DND-41 (cell line): Measurements from ENCODE around the gene CLASRP.

ENCODE experiments used
- ATAC-seq: fragments of 200-7000 bp; cut with Tn5 transposase; 3 replicates; pipeline ENCODE4 v1.9.1; 2021; ENCODE audit warnings: low read depth; ENCODE audit not compliant: insufficient read depth
- DNase-seq: peaks from one replicate; pipeline ENCODE4 v3.0.0-alpha.2; 2020
- H2AFZ ChIP-seq: 2 replicates; pipeline ENCODE4 v1.6.0; 2012; ENCODE audit warnings: low read depth, low read length
- H3K27ac ChIP-seq: 2 replicates; pipeline ENCODE4 v1.5.1; 2012; ENCODE audit warnings: low read length, inconsistent platforms
- H3K27me3 ChIP-seq: fragments of 200-600 bp; sonication (generic); 2 replicates; pipeline ENCODE4 v1.6.0; 2012; ENCODE audit warnings: low read length, mild to moderate bottlenecking, inconsistent platforms; ENCODE audit not compliant: insufficient read depth, poor library complexity
- H3K36me3 ChIP-seq: 2 replicates; pipeline ENCODE4 v1.5.1; 2012; ENCODE audit warnings: low read length, inconsistent platforms; ENCODE audit not compliant: insufficient read depth
- H3K4me1 ChIP-seq: 2 replicates; pipeline ENCODE4 v1.5.1; 2012; ENCODE audit warnings: mild to moderate bottlenecking, low read length; ENCODE audit not compliant: insufficient read depth
- H3K4me2 ChIP-seq: 2 replicates; pipeline ENCODE4 v1.6.0; 2012; ENCODE audit warnings: mild to moderate bottlenecking, moderate library complexity, low read length, inconsistent platforms; ENCODE audit not compliant: insufficient read depth
- H3K4me3 ChIP-seq, 2 experiments: fragments of 200-600 bp in 1 of 2; shearing (Covaris generic) in 1 of 2; 2 replicates each; pipeline ENCODE4 v1.5.1; 2012 to 2016; ENCODE audit warnings: inconsistent platforms in 2 of 2, low read length in 2 of 2, mild to moderate bottlenecking in 2 of 2, low read depth in 1 of 2, moderate library complexity in 1 of 2
- H3K79me2 ChIP-seq: 2 replicates; pipeline ENCODE4 v1.6.0; 2012; ENCODE audit warnings: low read length, inconsistent platforms; ENCODE audit not compliant: insufficient read depth
- H3K9ac ChIP-seq: 2 replicates; pipeline ENCODE4 v1.6.0; 2012; ENCODE audit warnings: low read depth, mild to moderate bottlenecking, inconsistent platforms, low read length, moderate library complexity
- H3K9me3 ChIP-seq: 2 replicates; pipeline ENCODE4 v1.5.1; 2012; ENCODE audit warnings: low read length, moderate library complexity, mild to moderate bottlenecking, inconsistent platforms; ENCODE audit not compliant: insufficient read depth, severe bottlenecking
- H4K20me1 ChIP-seq: 2 replicates; pipeline ENCODE4 v1.6.0; 2012; ENCODE audit warnings: low read length; ENCODE audit not compliant: insufficient read depth
- EZH2 ChIP-seq: IDR thresholded peaks from 3 replicates; pipeline ENCODE4 v1.6.1; 2012; ENCODE audit warnings: borderline replicate concordance, low read depth, mild to moderate bottlenecking, moderate library complexity, low read length, inconsistent platforms; ENCODE audit not compliant: severe bottlenecking
- TF ChIP-seq, protein P1 (sequence below): IDR thresholded peaks from 2 replicates; pipeline ENCODE4 v1.5.1; 2012; ENCODE audit warnings: borderline replicate concordance, low read length, moderate library complexity, mild to moderate bottlenecking; ENCODE audit not compliant: poor library complexity, severe bottlenecking; ENCODE audit errors: extremely low read depth

Gene CLASRP

GRCh38 chr19:45003485-45003884 is 35.4 kb upstream of the CLASRP start:
- no peak for ATAC-seq
- peaks cover 20% of the 10 kb centered on the region for H3K4me1 ChIP-seq
- no peaks in the 10 kb centered on the region for H3K9me3 ChIP-seq
- no peak overlapping the region for H3K4me2 ChIP-seq
- peaks cover 8% of the 10 kb centered on the region; the same call in 1 of the 2 replicates for H4K20me1 ChIP-seq
- no peak overlapping the region for H2AFZ ChIP-seq
- no peak overlapping the region for H3K9ac ChIP-seq
- no peak for TF ChIP-seq EZH2
- TF ChIP-seq, protein P1, sequence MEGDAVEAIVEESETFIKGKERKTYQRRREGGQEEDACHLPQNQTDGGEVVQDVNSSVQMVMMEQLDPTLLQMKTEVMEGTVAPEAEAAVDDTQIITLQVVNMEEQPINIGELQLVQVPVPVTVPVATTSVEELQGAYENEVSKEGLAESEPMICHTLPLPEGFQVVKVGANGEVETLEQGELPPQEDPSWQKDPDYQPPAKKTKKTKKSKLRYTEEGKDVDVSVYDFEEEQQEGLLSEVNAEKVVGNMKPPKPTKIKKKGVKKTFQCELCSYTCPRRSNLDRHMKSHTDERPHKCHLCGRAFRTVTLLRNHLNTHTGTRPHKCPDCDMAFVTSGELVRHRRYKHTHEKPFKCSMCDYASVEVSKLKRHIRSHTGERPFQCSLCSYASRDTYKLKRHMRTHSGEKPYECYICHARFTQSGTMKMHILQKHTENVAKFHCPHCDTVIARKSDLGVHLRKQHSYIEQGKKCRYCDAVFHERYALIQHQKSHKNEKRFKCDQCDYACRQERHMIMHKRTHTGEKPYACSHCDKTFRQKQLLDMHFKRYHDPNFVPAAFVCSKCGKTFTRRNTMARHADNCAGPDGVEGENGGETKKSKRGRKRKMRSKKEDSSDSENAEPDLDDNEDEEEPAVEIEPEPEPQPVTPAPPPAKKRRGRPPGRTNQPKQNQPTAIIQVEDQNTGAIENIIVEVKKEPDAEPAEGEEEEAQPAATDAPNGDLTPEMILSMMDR: no peak
- no peaks in the 10 kb centered on the region for H3K27me3 ChIP-seq
- no peaks in the 10 kb centered on the region for H3K36me3 ChIP-seq
- DNase-seq: no peak
- H3K27ac ChIP-seq: no peak overlapping the region
- no peaks in the 10 kb centered on the region for H3K79me2 ChIP-seq
- H3K4me3 ChIP-seq: no peak overlapping the region

- no peak overlapping the region for H3K27ac ChIP-seq
- H3K79me2 ChIP-seq: no peaks in the 10 kb centered on the region
- H3K9me3 ChIP-seq: no peaks in the 10 kb centered on the region
- H3K4me3 ChIP-seq: no peak overlapping the region
- H3K27me3 ChIP-seq: no peaks in the 10 kb centered on the region
- peaks cover 9% of the 10 kb centered on the region; the same call in 1 of the 2 replicates for H4K20me1 ChIP-seq
- peaks cover 19% of the 10 kb centered on the region for H3K4me1 ChIP-seq
- H3K9ac ChIP-seq: no peak overlapping the region
- DNase-seq: no peak
- no peak for TF ChIP-seq EZH2
- TF ChIP-seq, protein P1: no peak
- no peaks in the 10 kb centered on the region for H3K36me3 ChIP-seq
- no peak overlapping the region for H2AFZ ChIP-seq
- ATAC-seq: no peak
- H3K4me2 ChIP-seq: no peak overlapping the region
Observed at GRCh38 chr19:45005787-45006186, 33.1 kb upstream of the CLASRP start.

GRCh38 chr19:45008552-45008951 is 30.3 kb upstream of the CLASRP start:
- H3K27me3 ChIP-seq: no peaks in the 10 kb centered on the region
- H3K9me3 ChIP-seq: no peaks in the 10 kb centered on the region
- H3K9ac ChIP-seq: no peak overlapping the region
- H3K36me3 ChIP-seq: no peaks in the 10 kb centered on the region
- no peaks in the 10 kb centered on the region for H3K4me1 ChIP-seq
- 0 out of 2 replicates have a peak, but pooled peaks cover 6% of the 10 kb centered on the region for H4K20me1 ChIP-seq
- no peak overlapping the region for H3K4me3 ChIP-seq
- no peak overlapping the region for H3K4me2 ChIP-seq
- TF ChIP-seq, protein P1: no peak
- no peak for TF ChIP-seq EZH2
- DNase-seq: no peak
- no peak for ATAC-seq
- H3K27ac ChIP-seq: no peak overlapping the region
- no peak overlapping the region for H2AFZ ChIP-seq
- H3K79me2 ChIP-seq: no peaks in the 10 kb centered on the region

DNA sequence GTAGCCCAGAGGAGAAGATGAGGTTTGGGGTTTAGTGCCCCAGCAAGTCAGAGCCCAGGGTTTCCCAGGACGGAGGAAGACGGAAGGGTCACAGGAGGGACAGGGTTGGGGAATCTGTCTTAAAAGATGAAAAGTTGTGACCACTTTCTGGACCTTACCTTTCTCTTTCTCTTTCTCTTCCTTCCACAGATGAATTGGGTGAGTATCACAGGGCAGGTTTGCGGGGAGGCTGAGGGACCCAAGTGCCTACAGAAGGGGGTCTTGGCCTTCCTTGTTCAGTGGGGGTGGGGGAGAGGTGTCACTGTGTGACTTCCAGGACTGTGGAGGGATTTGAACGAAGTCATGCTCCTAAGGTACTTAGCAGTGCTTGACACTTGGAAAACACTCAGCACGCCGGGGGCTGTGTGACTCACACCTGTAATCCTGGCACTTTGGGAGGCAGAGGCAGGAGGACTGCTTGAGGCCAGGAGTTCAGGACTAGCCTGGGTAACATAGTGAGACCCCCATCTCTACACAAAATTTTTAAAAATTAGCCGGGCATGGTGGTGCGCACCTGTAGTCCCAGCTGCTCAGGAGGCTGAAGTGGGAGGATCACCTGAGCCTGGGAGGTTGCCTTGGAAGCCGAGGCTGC is 29.1 kb upstream of the CLASRP start:
- Histone ChIP-seq H2AFZ (no peak overlapping the region), H3K4me2 (no peak overlapping the region), H3K79me2 (no peaks in the 10 kb centered on the region), H3K27ac (no peak overlapping the region), H3K27me3 (no peaks in the 10 kb centered on the region), H3K9ac (no peak overlapping the region), H3K36me3 (no peaks in the 10 kb centered on the region), H3K4me3 (no peak overlapping the region), H4K20me1 (0 out of 2 replicates have a peak, but pooled peaks cover 6% of the 10 kb centered on the region), H3K4me1 (no peaks in the 10 kb centered on the region), H3K9me3 (no peaks in the 10 kb centered on the region)
- no peak for TF ChIP-seq EZH2
- TF ChIP-seq, protein P1: no peak
- DNase-seq: no peak
- no peak for ATAC-seq
